WTC11 (cell line): Measurements from ENCODE around the gene SOX6. TPM values are rescaled to one million over a fixed set of nuclear protein-coding genes. Genes with fewer than 3 reads are reported as not detected.
A peak's percentile ranks its signal among the peaks of the same experiment; 100 is the strongest.

Source experiments
- ATAC-seq: fragments of 200-7000 bp; cut with Tn5 transposase; 2 replicates; pipeline ENCODE4 v1.10.0; 2021; ENCODE audit warnings: mild to moderate bottlenecking, moderate library complexity
- CTCF ChIA-PET: fragments of 300-600 bp; sonication (Branson Sonifier 250); formaldehyde crosslinking; loops from one replicate; lab custom pipeline; 2021; ENCODE audit warnings: antibody characterized with exemption; lab: Charles Lee
- POLR2A ChIA-PET: fragments of 350-600 bp; sonication (Branson Sonifier 250); formaldehyde crosslinking; loops from one replicate; lab custom pipeline; 2021; ENCODE audit warnings: antibody characterized with exemption; lab: Charles Lee
- DNase-seq: peaks from one replicate; pipeline ENCODE4 v3.0.0; 2021; ENCODE audit warnings: low spot score
- H3K27ac Mint-ChIP-seq: 2 replicates; pipeline ENCODE4 v1.8.0; 2021; ENCODE audit warnings: mixed read lengths
- H3K27me3 Mint-ChIP-seq: 2 replicates; pipeline ENCODE4 v1.8.0; 2021; ENCODE audit warnings: low read depth, mild to moderate bottlenecking, moderate library complexity, mixed read lengths
- H3K36me3 Mint-ChIP-seq: 2 replicates; pipeline ENCODE4 v1.8.0; 2021; ENCODE audit warnings: mixed read lengths
- H3K4me1 Mint-ChIP-seq: 2 replicates; pipeline ENCODE4 v1.8.0; 2022; ENCODE audit warnings: mixed read lengths
- H3K4me3 Mint-ChIP-seq: 2 replicates; pipeline ENCODE4 v1.8.0; 2021; ENCODE audit warnings: mild to moderate bottlenecking, moderate library complexity, mixed read lengths
- H3K9me3 Mint-ChIP-seq: 2 replicates; pipeline ENCODE4 v1.8.0; 2021; ENCODE audit warnings: mixed read lengths
- ARID4B ChIP-seq: sonication (generic); formaldehyde crosslinking; IDR thresholded peaks from 2 replicates; pipeline ENCODE4 v1.8.0; 2023; ENCODE audit warnings: missing genetic modification reagents, mild to moderate bottlenecking, borderline replicate concordance
- ERG ChIP-seq: fragments of 250-450 bp; sonication (Bioruptor Pico); IDR thresholded peaks from 2 replicates; pipeline ENCODE4 v1.8.0; 2021; ENCODE audit warnings: mild to moderate bottlenecking
- FOXJ3 ChIP-seq: sonication (generic); formaldehyde crosslinking; IDR thresholded peaks from 2 replicates; pipeline ENCODE4 v1.9.0; 2021; ENCODE audit warnings: missing genetic modification reagents, mild to moderate bottlenecking, borderline replicate concordance
- FOXP4 ChIP-seq: sonication (generic); formaldehyde crosslinking; IDR thresholded peaks from 2 replicates; pipeline ENCODE4 v1.8.0; 2022; ENCODE audit warnings: mild to moderate bottlenecking, missing genetic modification reagents
- GTF2I ChIP-seq: fragments of 250-450 bp; sonication (Bioruptor Pico); conservative IDR thresholded peaks from 2 replicates; pipeline ENCODE4 v1.4.0; 2021; ENCODE audit warnings: mild to moderate bottlenecking
- IRF1 ChIP-seq: sonication (generic); formaldehyde crosslinking; IDR thresholded peaks from 2 replicates; pipeline ENCODE4 v1.8.0; 2023; ENCODE audit warnings: missing genetic modification reagents
- IRF2 ChIP-seq: sonication (generic); formaldehyde crosslinking; IDR thresholded peaks from 2 replicates; pipeline ENCODE4 v1.8.0; 2022; ENCODE audit warnings: low read depth, missing genetic modification reagents, borderline replicate concordance
- JUN ChIP-seq: sonication (generic); formaldehyde crosslinking; IDR thresholded peaks from 2 replicates; pipeline ENCODE4 v1.8.0; 2023; ENCODE audit warnings: mild to moderate bottlenecking, missing genetic modification reagents
- NR3C1 ChIP-seq: sonication (generic); formaldehyde crosslinking; conservative IDR thresholded peaks from 2 replicates; pipeline ENCODE4 v1.8.1; 2023; ENCODE audit warnings: low read depth, mild to moderate bottlenecking, missing genetic modification reagents
- PRDM15 ChIP-seq: sonication (generic); formaldehyde crosslinking; IDR thresholded peaks from 2 replicates; pipeline ENCODE4 v1.8.0; 2022; ENCODE audit warnings: missing genetic modification reagents
- PREB ChIP-seq: sonication (generic); formaldehyde crosslinking; IDR thresholded peaks from 2 replicates; pipeline ENCODE4 v1.8.1; 2022; ENCODE audit warnings: mild to moderate bottlenecking, missing genetic modification reagents, moderate library complexity, borderline replicate concordance
- SOX15 ChIP-seq: fragments of 250-450 bp; sonication (Bioruptor Pico); IDR thresholded peaks from 2 replicates; pipeline ENCODE4 v1.9.0; 2021; ENCODE audit warnings: mild to moderate bottlenecking
- TEAD1 ChIP-seq: sonication (generic); formaldehyde crosslinking; IDR thresholded peaks from 2 replicates; pipeline ENCODE4 v1.8.0; 2022; ENCODE audit warnings: mild to moderate bottlenecking, missing genetic modification reagents
- USF1 ChIP-seq: sonication (generic); formaldehyde crosslinking; IDR thresholded peaks from 2 replicates; pipeline ENCODE4 v1.8.0; 2022; ENCODE audit warnings: mild to moderate bottlenecking, missing genetic modification reagents
- ZNF232 ChIP-seq: sonication (generic); formaldehyde crosslinking; IDR thresholded peaks from 2 replicates; pipeline ENCODE4 v1.8.0; 2022; ENCODE audit warnings: mild to moderate bottlenecking, missing genetic modification reagents
- ZNF263 ChIP-seq: sonication (generic); formaldehyde crosslinking; IDR thresholded peaks from 2 replicates; pipeline ENCODE4 v1.8.1; 2022; ENCODE audit warnings: low read depth, mild to moderate bottlenecking, moderate library complexity, missing genetic modification reagents
- ZNF425 ChIP-seq: fragments of 250-450 bp; sonication (Bioruptor Pico); conservative IDR thresholded peaks from 2 replicates; pipeline ENCODE4 v1.9.0; 2021; ENCODE audit warnings: mild to moderate bottlenecking
- ZNF512 ChIP-seq: sonication (generic); formaldehyde crosslinking; IDR thresholded peaks from 2 replicates; pipeline ENCODE4 v1.8.1; 2022; ENCODE audit warnings: missing genetic modification reagents, borderline replicate concordance
- total RNA-seq: library from RNA; stranded (reverse); gene quantifications from 3 replicates; pipeline ENCODE4 v1.2.3, GENCODE V29; 2021

Gene SOX6
- total RNA-seq, 1 experiment from 2014 or later, result 0.13 TPM

- Mint-ChIP-seq H3K9me3 (no peaks in the 10 kb centered on the region), H3K36me3 (no peaks in the 10 kb centered on the region)
- TF ChIP-seq PRDM15 (CRISPR knock-in tag) (no peak), FOXP4 (CRISPR knock-in tag) (no peak), JUN (CRISPR knock-in tag) (no peak), ZNF232 (no peak), PREB (CRISPR knock-in tag) (no peak), GTF2I (CRISPR knock-in tag) (no peak), IRF2 (CRISPR knock-in tag) (no peak), SOX15 (no peak), IRF1 (CRISPR knock-in tag) (no peak), ZNF263 (CRISPR knock-in tag) (no peak), NR3C1 (CRISPR knock-in tag) (no peak), ERG (CRISPR knock-in tag) (no peak), ARID4B (no peak), FOXJ3 (no peak), USF1 (CRISPR knock-in tag) (no peak), ZNF425 (no peak), ZNF512 (CRISPR knock-in tag) (no peak), TEAD1 (CRISPR knock-in tag) (no peak)
- TF ChIP-seq, all 79 proteins: peak for 0
- POLR2A ChIA-PET, result no interaction called here
- no peak overlapping the region for H3K27ac Mint-ChIP-seq
- CTCF ChIA-PET, result no interaction called here
- peak; percentile 24; the same call in 1 of the 2 replicates for ATAC-seq
- H3K27me3 Mint-ChIP-seq, result no peaks in the 10 kb centered on the region
- no peak overlapping the region for H3K4me3 Mint-ChIP-seq
- no peak for DNase-seq
- H3K4me1 Mint-ChIP-seq, result peaks cover 36% of the 10 kb centered on the region
Observed at GRCh38 chr11:16169541-16169940, 186.8 kb downstream of the SOX6 start.
